Measurements from ENCODE around the gene PIM3. TPM values are rescaled to one million over a fixed set of nuclear protein-coding genes. Genes with fewer than 3 reads are reported as not detected.

The PIM3 gene
- total and polyA plus RNA-seq, 4 donors, result 14.5 to 44.0 (median 28.1) TPM

GRCh38 chr22:49973018-49973961, 12.7 kb downstream of the PIM3 start:
- Histone ChIP-seq H3K9ac (ENCODE audit: low read depth in 1 of 2, low read length in 2 of 2) (no peak overlapping the region), H3K4me3 (ENCODE audit: low read depth in 1 of 3, low read length in 3 of 3) (no peak overlapping the region), H3K27ac (ENCODE audit: low read depth in 1 of 2, low read length in 2 of 2) (no peak overlapping the region), H3K9me3 (ENCODE audit: control insufficient read depth in 4 of 4, low read length in 3 of 4) (no peaks in the 10 kb centered on the region), H3K27me3 (ENCODE audit: control insufficient read depth in 4 of 4, insufficient read depth in 4 of 4, low read length in 3 of 4) (no peaks in the 10 kb centered on the region), H3K36me3 (ENCODE audit: control insufficient read depth in 4 of 4, insufficient read depth in 3 of 4, low read depth in 1 of 4, low read length in 3 of 4) (no peaks in the 10 kb centered on the region), H3K4me1 (ENCODE audit: control insufficient read depth in 4 of 4, insufficient read depth in 4 of 4, low read length in 3 of 4) (peaks cover 10 to 32% (median 24%) of the 10 kb centered on the region in 4 donors)
- WGBS, result 93% methylated on average over 5 of the region's 5 CpGs
- no peak for DNase-seq (ENCODE audit: low spot score)
- TF ChIP-seq RAD21 (IDR thresholded peaks at IDR 0.05) (no peak), JUND (IDR thresholded peaks at IDR 0.05) (no peak), GABPA (IDR thresholded peaks at IDR 0.05 in 1 of 2, conservative IDR thresholded peaks at IDR 0.05 in 1 of 2) (no peak), FOXA2 (IDR thresholded peaks at IDR 0.05) (no peak), MAX (IDR thresholded peaks at IDR 0.05) (no peak), REST (IDR thresholded peaks at IDR 0.05) (no peak), HNF4A (conservative IDR thresholded peaks at IDR 0.05) (no peak), NR2F2 (IDR thresholded peaks at IDR 0.05) (no peak), TAF1 (conservative IDR thresholded peaks at IDR 0.05) (no peak), HNF4G (IDR thresholded peaks at IDR 0.05) (no peak)
- TF ChIP-seq, protein P1, sequence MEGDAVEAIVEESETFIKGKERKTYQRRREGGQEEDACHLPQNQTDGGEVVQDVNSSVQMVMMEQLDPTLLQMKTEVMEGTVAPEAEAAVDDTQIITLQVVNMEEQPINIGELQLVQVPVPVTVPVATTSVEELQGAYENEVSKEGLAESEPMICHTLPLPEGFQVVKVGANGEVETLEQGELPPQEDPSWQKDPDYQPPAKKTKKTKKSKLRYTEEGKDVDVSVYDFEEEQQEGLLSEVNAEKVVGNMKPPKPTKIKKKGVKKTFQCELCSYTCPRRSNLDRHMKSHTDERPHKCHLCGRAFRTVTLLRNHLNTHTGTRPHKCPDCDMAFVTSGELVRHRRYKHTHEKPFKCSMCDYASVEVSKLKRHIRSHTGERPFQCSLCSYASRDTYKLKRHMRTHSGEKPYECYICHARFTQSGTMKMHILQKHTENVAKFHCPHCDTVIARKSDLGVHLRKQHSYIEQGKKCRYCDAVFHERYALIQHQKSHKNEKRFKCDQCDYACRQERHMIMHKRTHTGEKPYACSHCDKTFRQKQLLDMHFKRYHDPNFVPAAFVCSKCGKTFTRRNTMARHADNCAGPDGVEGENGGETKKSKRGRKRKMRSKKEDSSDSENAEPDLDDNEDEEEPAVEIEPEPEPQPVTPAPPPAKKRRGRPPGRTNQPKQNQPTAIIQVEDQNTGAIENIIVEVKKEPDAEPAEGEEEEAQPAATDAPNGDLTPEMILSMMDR (IDR thresholded peaks at IDR 0.05; ENCODE audit: low read depth, low read length, missing input control), result no peak

DNA sequence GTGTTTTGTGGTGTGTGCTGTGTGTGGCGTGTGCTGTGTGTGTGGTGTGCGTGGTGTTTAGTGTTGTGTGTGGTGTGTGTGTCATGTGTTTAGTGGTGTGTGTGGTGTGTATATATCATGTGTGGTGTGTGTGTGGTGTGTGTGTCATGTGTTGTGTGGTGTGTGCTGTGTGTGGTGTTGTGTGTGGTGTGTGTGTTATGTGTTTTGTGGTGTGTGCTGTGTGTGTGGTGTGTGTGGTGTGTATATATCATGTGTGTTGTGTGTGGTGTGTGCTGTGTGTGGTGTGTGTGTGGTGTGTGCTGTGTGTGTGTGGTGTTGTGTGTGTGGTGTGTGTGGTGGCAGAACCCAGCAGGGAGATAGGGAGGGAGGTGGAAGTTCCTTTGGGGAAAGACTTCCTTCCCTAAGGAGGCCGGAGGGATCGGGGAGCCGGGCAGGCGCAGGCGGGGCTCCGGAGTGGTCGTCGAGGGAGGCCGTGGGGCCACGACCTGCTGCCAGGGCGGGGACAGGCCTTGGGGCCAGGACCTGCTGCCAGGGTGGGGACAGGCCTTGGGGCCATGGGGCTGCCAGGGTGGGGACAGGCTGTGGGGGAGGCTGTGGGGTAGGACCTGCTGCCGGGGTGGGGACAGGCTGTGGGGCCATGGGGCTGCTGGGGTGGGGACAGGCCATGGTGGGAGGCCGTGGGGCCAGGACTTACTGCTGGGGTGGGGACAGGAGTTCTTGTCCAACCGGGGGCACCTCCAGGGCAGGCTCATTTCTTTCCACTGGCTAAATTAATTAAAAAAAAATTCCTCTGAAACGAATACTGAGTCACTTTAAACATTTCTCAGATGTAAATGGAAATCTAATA, 15.2 kb downstream of the PIM3 start:
- Histone ChIP-seq H3K9me3 (ENCODE audit: control insufficient read depth in 4 of 4, low read length in 3 of 4) (no peaks in the 10 kb centered on the region), H3K27me3 (ENCODE audit: control insufficient read depth in 4 of 4, insufficient read depth in 4 of 4, low read length in 3 of 4) (no peaks in the 10 kb centered on the region), H3K9ac (ENCODE audit: low read depth in 1 of 2, low read length in 2 of 2) (no peak overlapping the region), H3K36me3 (ENCODE audit: control insufficient read depth in 4 of 4, insufficient read depth in 3 of 4, low read depth in 1 of 4, low read length in 3 of 4) (no peaks in the 10 kb centered on the region), H3K4me3 (ENCODE audit: low read depth in 1 of 3, low read length in 3 of 3) (no peak overlapping the region), H3K27ac (ENCODE audit: low read depth in 1 of 2, low read length in 2 of 2) (no peak overlapping the region), H3K4me1 (ENCODE audit: control insufficient read depth in 4 of 4, insufficient read depth in 4 of 4, low read length in 3 of 4) (peaks cover 0 to 8% (median 4%) of the 10 kb centered on the region in 4 donors)
- TF ChIP-seq JUND (IDR thresholded peaks at IDR 0.05), result no peak
- no peak for TF ChIP-seq ZBTB33 (IDR thresholded peaks at IDR 0.05)
- TF ChIP-seq RXRA (IDR thresholded peaks at IDR 0.05), result no peak
- TF ChIP-seq HNF4A (conservative IDR thresholded peaks at IDR 0.05), result no peak
- no peak for TF ChIP-seq GABPA (IDR thresholded peaks at IDR 0.05 in 1 of 2, conservative IDR thresholded peaks at IDR 0.05 in 1 of 2)
- no peak for TF ChIP-seq RAD21 (IDR thresholded peaks at IDR 0.05)
- no peak for TF ChIP-seq YY1 (IDR thresholded peaks at IDR 0.05)
- TF ChIP-seq FOXA2 (IDR thresholded peaks at IDR 0.05), result no peak
- TF ChIP-seq FOXA1 (IDR thresholded peaks at IDR 0.05), result no peak
- no peak for TF ChIP-seq REST (IDR thresholded peaks at IDR 0.05)
- TF ChIP-seq, protein P2, sequence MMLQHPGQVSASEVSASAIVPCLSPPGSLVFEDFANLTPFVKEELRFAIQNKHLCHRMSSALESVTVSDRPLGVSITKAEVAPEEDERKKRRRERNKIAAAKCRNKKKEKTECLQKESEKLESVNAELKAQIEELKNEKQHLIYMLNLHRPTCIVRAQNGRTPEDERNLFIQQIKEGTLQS (IDR thresholded peaks at IDR 0.05), result no peak
- no peak for TF ChIP-seq HNF4G (IDR thresholded peaks at IDR 0.05)
- peak; percentile 33 for DNase-seq (ENCODE audit: low spot score)
- WGBS, result 53% methylated on average over 17 of the region's 17 CpGs
